Measurements from ENCODE around the gene DNAAF3. TPM values are rescaled to one million over a fixed set of nuclear protein-coding genes. Genes with fewer than 3 reads are reported as not detected.

Gene DNAAF3
- polyA plus RNA-seq, 1 donor (not counting 4 experiments of a cell fraction or from before 2014, with no cell fraction given) = 14.3 TPM

- no peak overlapping the region for H3K4me2 ChIP-seq (ENCODE audit: control insufficient read depth, extremely low read depth, insufficient read depth, low read depth, low read length)
- peaks cover 32% of the 10 kb centered on the region for H3K79me2 ChIP-seq (ENCODE audit: control insufficient read depth, insufficient read depth, low read length)
- FAIRE-seq (no peak), DNase-seq (ENCODE audit: low read depth, low spot score) (no peak)
- H3K9me3 ChIP-seq (ENCODE audit: control insufficient read depth, low read depth, low read length) = no peaks in the 10 kb centered on the region
- no peak overlapping the region for H2AFZ ChIP-seq (ENCODE audit: control insufficient read depth, low read length)
- H3K4me3 ChIP-seq (ENCODE audit: control insufficient read depth in 2 of 3, extremely low read depth in 1 of 3, insufficient read depth in 2 of 3, low read depth in 1 of 3, low read length in 3 of 3) = no peak overlapping the region
- TF ChIP-seq CTCF (optimal IDR thresholded peaks at IDR 0.05 in 1 of 3, IDR thresholded peaks at IDR 0.05 in 1 of 3, conservative IDR thresholded peaks at IDR 0.05 in 1 of 3; ENCODE audit: extremely low read depth in 1 of 3, insufficient read depth in 2 of 3, low read length in 3 of 3) (no peak), EZH2 (IDR thresholded peaks at IDR 0.05; ENCODE audit: low read length) (no peak)
- H3K4me1 ChIP-seq (ENCODE audit: control insufficient read depth, extremely low read depth, insufficient read depth, low read length) = peaks cover 11% of the 10 kb centered on the region
- H3K27me3 ChIP-seq (ENCODE audit: control insufficient read depth, extremely low read depth, insufficient read depth, low read length) = no peaks in the 10 kb centered on the region
- peaks cover 9% of the 10 kb centered on the region for H4K20me1 ChIP-seq (ENCODE audit: control insufficient read depth, extremely low read depth, insufficient read depth, low read length)
- H3K36me3 ChIP-seq (ENCODE audit: control insufficient read depth in 2 of 2, extremely low read depth in 1 of 2, insufficient read depth in 2 of 2, low read length in 2 of 2) = peaks cover 0 to 1% of the 10 kb centered on the region in 2 experiments
- H3K27ac ChIP-seq (ENCODE audit: control insufficient read depth, insufficient read depth, low read length) = no peak overlapping the region
- no peaks in the 10 kb centered on the region for H3K9me1 ChIP-seq (ENCODE audit: control insufficient read depth, extremely low read depth, insufficient read depth, low read length)
- dilution Hi-C loops (cut with MboI; ENCODE audit: extremely low pct_ligation_motif_present, low sequenced_read_pairs) = no loop called here
- H3K9ac ChIP-seq (ENCODE audit: control insufficient read depth, extremely low read depth, insufficient read depth, low read length) = no peak overlapping the region
Measured at GRCh38 chr19:55119053-55119452, 47.4 kb downstream of the DNAAF3 start.

DNA sequence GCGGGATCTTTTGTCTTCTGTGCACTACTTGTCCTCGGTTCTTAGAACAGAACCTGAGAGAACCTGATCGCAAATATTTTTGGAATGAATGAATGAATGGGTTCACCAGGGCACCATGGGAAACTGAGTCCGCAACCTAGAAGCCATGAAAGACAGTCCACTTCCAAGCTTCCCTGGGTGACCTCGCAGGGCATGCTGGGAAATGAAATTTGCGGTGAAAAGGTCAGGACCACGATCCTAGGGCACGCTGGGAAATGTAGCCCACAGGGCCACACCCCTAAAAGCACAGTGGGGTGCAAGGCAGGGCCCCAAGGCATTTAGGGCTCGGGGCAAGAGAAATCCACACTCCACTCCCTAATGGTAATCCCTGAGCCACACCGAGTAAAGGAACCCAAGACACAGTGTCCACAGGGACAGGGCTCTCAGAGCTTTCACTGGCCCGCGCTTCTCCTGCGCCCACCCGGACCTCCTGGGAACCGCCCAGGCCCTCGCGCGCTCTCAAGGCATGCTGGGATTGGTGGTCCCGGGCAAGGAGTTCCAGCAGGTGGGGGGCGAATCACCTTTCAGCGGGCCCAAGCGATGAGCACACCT lies 47.9 kb downstream of the DNAAF3 start:
- Histone ChIP-seq H3K27me3 (ENCODE audit: control insufficient read depth, extremely low read depth, insufficient read depth, low read length) (no peaks in the 10 kb centered on the region), H3K79me2 (ENCODE audit: control insufficient read depth, insufficient read depth, low read length) (peaks cover 37% of the 10 kb centered on the region), H3K9me3 (ENCODE audit: control insufficient read depth, low read depth, low read length) (no peaks in the 10 kb centered on the region), H3K4me2 (ENCODE audit: control insufficient read depth, extremely low read depth, insufficient read depth, low read depth, low read length) (peak overlapping the region; percentile 90), H3K9ac (ENCODE audit: control insufficient read depth, extremely low read depth, insufficient read depth, low read length) (peak overlapping the region; percentile 79), H3K36me3 (ENCODE audit: control insufficient read depth in 2 of 2, extremely low read depth in 1 of 2, insufficient read depth in 2 of 2, low read length in 2 of 2) (peaks cover 0 to 1% of the 10 kb centered on the region in 2 experiments), H3K4me3 (ENCODE audit: control insufficient read depth in 2 of 3, extremely low read depth in 1 of 3, insufficient read depth in 2 of 3, low read depth in 1 of 3, low read length in 3 of 3) (peak overlapping the region; percentile 81 to 83 (median 82)), H3K4me1 (ENCODE audit: control insufficient read depth, extremely low read depth, insufficient read depth, low read length) (peaks cover 11% of the 10 kb centered on the region), H3K27ac (ENCODE audit: control insufficient read depth, insufficient read depth, low read length) (peak overlapping the region; percentile 61), H4K20me1 (ENCODE audit: control insufficient read depth, extremely low read depth, insufficient read depth, low read length) (peaks cover 9% of the 10 kb centered on the region), H3K9me1 (ENCODE audit: control insufficient read depth, extremely low read depth, insufficient read depth, low read length) (no peaks in the 10 kb centered on the region), H2AFZ (ENCODE audit: control insufficient read depth, low read length) (peak overlapping the region; percentile 93)
- TF ChIP-seq CTCF (optimal IDR thresholded peaks at IDR 0.05 in 1 of 3, IDR thresholded peaks at IDR 0.05 in 1 of 3, conservative IDR thresholded peaks at IDR 0.05 in 1 of 3; ENCODE audit: extremely low read depth in 1 of 3, insufficient read depth in 2 of 3, low read length in 3 of 3) = no peak
- no peak for TF ChIP-seq EZH2 (IDR thresholded peaks at IDR 0.05; ENCODE audit: low read length)
- FAIRE-seq (no peak), DNase-seq (ENCODE audit: low read depth, low spot score) (no peak)
- dilution Hi-C loops (cut with MboI; ENCODE audit: extremely low pct_ligation_motif_present, low sequenced_read_pairs) = no loop called here
